Measurements from ENCODE around the gene TCERG1L.
"Not testable (repeated sequence)": the region's sequence is repeated elsewhere in the genome, so short reads cannot be mapped to it uniquely, and the experiment has no call there.

Gene TCERG1L

DNA sequence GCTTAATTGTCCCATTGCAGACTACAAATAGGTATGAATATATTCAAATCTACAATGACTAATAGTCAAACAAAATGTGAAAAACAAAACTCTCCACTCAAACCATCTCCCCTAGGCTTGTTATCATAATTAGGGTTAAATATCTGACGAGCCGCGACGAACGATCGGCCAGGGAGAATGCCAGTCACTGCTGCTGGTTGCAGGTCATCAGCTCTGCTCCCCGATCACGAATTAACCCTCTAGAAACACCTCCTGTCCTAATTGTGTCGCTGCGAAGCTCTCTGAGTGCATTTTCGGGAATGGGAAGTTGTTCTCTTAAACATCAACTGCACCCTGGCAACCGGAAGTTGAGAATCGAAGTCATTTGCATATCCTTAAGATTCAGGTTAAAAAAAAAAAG, 167.3 kb downstream of the TCERG1L start:
- no peak for DNase-seq (ENCODE audit: low read depth)

DNA sequence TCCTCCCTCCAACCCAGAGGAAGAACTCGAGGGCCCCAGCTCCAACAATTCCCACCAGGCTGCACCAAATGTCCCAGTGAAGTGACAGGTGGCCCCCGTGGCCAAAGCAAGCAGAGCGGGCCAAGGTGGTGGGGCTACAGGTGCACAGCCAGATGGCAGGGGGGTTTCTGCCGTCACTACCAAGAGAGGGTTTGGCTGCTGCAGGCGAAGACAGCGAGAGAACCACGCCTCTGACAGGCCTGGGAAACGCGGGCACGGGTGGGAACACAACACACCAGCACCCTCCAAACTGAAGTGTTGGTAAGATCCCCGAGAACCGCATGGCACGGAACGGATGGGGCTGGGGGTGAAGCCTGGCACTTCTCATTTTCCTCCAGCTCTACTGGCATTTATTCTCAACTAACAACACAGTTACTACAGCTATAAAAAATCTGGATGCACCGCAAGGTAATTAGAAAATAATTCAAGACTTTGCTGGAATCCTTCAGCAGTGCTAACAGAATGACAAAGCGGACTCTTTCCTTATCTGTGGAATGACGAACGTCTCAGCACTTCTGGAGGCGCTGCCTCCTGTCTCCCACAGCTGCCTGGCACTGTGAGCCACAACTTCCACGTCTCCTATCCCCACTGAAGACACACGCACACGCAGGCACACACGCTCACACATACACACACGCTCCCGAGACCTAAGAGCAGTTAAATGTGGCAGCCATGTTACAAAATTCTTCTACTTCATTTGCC, 167.9 kb downstream of the TCERG1L start:
- no peak for DNase-seq (ENCODE audit: low read depth)

DNA sequence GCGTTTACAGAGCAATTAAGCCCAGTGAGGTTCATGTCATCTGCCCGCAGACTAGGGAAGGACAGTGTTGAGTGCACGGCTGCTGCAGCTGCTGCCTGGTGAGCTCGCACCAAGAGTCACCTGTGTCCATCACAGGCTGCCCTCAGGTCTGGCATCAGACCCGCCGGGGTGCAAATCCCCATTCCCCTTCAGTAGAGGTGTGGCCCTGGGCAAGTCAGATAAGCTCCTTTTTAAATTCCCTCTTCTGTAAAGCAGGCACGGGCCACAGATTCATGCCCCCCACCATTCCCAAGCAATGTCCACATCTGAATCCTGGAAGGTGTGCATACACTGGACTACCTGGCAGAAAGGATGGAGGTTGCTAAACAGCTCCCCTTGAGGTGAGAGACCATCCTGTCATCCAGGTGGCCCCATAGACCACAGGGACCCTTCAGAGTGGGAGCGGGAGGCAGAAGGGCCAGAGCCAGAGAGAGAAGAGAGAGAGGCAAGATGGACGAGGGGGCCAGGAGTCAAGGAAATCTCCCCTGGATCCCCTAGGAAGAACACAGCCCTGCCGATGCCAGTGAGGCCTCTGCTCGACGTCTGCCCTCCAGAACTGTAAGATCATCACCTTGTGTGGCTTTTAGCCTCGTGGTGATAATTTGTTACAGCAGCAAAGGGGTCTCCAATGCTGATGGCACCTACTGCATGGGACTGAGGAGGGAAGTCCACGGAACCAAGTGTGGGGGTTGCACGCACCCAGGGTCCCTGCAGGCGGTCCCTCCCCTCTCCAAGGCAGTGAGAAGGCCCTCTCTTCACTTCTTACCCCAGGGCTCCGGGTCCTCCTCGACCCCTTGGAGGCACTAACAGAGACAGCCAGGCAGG, 168.8 kb downstream of the TCERG1L start:
- DNase-seq (ENCODE audit: low read depth) = no peak

DNA sequence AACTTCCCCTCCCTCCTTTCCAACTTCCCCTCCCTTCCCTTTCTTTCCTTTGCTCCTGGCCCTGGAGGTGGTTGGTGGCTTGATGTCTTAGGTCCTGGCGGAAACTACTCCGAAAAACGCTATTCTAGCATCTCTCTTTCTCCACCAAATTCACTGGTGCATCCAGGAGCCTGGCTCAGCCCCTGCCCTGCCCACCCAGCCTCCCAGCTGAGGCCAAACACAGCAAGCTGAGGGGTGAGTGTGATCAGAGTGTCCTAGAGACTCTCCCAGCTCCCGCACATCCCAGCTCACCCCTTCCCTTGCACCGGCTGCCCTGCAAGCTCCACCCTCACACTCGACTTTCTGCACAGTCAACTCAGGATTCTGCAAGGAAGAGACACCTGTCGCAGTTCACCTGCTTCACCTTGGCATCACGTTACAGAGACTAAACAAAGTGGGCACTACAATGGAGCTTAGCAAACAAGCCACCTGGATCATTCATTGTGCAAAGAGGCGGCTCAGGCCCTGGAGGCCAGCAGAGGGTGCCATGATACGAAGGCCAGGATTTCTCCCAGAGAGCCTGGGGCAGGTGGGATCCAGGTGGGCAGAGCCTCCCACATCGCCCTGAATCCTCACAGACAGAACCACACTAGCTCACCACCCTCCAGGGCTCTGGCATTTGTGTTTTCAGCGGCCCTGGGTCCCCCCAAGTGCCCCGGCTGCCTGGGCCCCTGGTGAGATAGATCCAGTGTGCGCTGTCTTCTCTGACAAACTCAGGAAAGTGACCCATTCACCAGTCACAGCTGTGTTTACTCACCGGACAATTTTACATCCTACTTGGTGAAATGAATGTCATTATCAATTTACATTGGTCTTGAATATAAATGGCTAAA, 169.6 kb downstream of the TCERG1L start:
- DNase-seq (ENCODE audit: low read depth) = no peak

DNA sequence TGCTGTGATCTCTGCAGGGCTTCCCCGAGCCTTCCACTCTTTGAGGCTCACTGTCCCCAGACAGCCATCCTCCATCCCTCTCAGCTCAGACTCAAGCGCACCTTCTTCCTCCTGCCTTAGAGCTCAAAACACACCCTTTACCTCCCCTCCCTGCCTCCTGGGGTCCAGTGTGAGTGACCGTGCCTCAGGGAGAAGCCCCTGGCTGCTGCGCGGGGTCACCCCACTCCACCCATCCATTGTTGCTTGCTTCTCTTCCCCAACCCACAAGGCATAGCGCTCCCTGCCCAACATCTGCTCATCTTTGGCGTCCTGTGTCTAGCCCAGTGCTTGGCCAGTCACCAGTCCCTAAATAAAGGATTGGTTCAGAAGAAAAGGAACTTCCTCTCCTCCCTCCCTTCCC, 170.3 kb downstream of the TCERG1L start:
- no peak for DNase-seq (ENCODE audit: low read depth)

DNA sequence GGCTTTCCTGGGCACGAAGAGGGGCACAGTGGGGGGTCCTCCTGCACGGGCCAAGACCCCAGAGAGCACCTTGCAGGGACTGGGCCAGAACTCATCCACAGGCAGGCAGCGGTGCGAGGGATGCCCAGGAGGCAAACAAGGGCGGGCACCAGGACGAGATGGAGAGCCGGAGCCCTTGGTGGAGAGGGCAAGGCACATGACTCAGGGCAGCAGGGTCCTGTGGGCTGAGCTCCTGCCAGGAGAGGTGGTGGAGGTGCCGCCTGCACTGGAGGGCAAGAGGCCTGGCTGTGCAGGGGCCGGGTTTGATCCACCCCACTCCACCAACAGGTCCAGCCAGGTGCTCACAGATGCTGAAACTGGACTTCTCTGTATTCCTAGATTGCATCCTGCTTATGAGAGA, 170.9 kb downstream of the TCERG1L start:
- no peak for DNase-seq (ENCODE audit: low read depth)

DNA sequence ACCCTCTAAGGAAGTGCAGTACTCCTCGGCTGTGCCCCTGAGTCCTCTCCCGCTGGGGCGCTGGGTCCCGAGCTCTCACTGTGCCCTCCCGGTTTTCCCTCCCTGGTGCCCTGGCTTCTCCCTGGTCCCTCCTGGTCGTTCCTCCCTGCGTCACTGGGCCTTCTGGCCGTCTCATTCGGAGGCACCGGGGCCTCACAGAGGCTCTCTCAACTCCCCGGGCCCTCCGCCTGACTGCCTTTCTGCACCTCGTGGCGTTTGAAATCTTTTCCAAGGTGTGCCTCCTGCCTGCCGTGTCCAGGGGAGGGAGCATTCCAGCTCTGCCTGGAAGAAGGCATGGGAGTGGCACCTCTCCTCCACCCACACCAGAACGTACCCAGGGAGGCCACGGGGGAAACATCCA, 174.3 kb downstream of the TCERG1L start:
- DNase-seq (ENCODE audit: low read depth) = no peak

DNA sequence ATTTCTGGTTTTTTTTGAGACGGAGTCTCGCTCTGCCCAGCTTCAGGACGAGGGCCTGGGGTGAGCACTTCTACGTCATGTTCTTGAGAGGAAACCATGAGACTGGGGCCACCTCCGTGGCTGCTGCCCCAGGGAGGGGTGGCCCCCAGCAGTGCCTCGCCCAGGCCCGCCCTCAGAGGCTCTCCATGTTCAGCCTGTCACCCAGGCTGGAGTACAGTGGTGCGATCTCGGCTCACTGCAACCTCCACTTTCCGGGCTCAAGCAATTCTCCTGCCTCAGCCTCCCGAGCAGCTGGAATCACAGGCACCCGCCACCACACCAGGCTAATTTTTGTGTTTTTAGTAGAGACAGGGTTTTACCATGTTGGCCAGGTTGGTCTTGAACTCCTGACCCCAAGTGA, 175.2 kb downstream of the TCERG1L start:
- not testable (repeated sequence) for DNase-seq (ENCODE audit: low read depth)

DNA sequence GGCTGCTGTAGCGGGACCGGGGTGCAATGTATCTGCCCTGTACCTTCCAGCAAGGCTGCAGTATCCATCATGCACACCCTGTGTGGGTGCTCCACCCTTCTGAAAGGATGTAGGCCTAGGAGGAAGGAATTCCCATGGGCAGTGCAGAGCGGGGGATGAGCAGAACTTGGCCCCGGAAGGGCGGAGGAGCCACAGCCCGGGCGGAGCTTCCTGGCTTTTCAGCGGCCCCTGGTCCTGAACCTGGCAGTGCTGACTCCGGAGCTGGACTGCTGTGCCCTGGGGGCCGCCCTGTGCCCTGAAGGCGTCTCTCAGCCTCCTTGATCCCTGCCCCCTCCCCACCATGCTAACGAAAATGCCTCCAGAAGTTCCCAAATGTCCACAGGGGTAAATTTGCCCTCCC, 175.8 kb downstream of the TCERG1L start:
- DNase-seq (ENCODE audit: low read depth) = no peak

DNA sequence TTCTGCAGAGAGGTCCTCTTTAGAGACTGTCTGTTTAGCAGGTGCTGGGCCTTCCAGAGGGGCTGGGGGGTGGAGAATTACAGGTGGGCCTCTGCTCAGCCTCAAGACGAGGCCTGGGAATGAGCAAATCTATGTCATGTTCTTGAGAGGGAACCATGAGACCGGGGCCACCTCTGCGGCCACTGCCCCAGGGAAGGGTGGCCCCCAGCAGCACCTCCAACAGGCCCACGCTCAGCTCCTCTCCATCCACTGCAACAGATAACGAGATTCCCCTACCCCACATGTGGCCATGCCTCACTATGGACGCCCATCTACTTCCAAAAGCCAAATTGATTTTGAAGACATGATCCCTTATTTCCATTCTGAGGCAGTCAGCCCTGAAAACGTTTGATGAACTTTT, 176.9 kb downstream of the TCERG1L start:
- no peak for DNase-seq (ENCODE audit: low read depth)

DNA sequence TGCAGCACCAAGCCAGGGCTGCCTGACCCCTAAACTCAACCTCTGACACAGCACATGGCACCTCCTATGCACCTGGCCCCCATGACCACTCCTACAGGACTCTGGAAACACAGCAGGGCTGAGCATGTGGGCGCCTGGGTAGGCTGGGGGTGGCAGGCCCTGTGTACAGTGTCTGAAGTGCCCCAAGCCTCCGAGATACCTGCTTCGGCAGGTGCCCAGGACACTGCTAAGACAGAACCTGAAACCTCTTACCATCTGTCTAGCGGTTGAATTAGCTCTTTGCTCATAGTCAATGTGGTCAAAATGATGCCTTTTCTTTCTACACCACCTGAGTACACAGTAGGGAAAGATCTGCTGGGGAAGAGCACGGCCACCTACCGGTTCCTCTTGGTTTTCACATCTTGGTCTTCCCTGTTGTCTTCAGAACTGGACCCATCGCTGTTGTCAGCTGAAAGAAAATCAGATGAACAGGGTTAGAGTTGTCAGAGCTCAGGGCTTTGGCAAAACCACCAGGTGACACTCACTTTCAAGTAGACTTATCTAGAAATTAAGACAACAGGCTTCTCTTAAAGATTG, 177.4 kb downstream of the TCERG1L start:
- no peak for DNase-seq (ENCODE audit: low read depth)

DNA sequence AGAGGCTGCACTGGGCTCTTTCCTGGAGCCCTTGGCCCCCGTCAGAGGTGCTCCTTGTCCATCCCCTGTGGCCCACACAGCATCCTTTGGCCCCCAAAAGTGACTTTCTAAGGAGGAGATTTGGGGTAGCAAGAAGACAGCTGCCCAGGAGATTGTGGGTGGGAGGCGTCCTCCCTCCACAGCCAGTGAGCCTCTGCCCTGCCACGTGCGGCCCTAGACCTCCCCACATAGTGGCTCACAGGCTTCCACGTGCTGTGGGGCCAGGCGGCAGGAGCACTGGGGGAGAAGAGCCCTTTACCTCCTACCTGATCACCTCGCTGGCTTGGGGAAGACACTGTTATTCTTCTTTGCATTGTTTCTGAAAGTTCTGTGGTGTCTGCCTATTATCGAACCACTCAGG, 178.8 kb downstream of the TCERG1L start:
- no peak for DNase-seq (ENCODE audit: low read depth)

DNA sequence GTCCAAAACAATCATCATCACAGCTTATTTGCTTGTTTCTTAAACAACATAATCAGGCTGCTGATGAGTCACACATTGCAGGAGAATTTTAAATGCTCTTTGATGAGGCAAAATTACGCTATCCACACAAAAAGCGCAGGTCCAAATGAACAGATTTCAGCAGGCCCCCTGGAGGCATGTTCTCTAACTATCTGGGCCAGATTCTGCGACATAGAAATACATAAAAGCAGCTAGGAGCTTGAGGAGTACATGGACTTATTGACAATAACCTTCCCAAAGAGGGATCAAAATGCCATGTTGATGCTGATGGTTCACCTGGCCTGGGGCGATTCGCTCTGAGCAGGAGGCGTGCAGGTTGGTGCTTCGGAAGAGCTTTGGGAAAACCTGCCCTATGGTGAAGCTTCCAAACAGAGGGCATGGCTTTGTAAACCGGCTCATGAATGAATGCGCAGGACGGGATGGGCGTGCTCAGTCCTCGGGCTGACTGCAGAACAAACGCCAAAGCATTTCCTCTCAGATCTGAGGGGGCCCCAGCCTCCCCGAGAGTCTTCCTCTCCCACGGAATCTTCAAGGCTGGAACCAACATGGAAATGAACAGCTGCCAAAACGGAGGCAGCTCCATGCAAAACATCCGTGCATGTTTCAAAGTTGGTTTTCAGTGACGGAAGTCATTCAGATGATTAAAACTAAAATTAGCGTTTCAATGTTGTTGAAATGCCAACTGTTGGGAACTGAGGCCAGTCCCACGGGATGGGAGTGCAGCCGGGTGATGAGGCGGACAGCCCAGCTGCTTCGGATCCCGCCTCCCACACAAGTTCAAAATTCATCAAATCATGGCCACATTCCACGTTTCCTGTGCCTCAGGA, 179.6 kb downstream of the TCERG1L start:
- DNase-seq (ENCODE audit: low read depth) = no peak

DNA sequence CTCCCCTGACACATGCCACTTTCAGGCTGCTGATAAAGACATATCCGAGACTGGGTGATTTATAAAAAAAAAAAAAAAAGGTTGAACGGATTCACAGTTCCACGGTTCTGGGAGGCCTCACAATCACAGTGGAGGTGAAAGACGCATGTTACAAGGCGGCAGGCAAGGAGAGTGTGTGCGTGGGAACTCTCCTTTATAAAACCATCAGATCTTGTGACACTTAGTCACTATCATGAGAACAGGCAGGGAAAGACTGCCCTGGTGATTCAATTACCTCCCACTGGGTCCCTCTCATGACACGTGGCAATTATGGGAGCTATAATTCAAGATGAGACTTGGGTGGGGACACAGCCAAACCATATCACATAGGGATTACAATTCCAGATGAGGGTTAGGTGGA, 181.5 kb downstream of the TCERG1L start:
- DNase-seq (ENCODE audit: low read depth) = no peak

DNA sequence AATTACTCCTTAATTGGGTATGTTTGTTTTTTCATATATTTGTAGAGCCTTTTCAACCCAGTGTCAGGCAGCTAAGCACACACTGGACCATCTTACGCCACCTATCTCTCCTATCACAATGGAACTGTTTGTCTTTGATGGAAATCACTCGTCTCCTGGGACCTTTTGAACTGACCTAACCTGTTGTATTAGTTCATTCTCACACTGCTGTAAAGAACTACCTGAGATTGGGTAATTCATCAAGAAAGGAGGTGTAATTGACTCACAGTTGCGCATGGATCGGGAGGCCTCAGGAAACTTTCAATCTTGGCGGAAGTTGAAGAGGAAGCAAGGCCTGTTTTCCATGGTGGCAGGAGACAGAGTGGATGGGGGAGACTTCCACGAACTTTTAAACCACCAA, 182.0 kb downstream of the TCERG1L start:
- no peak for DNase-seq (ENCODE audit: low read depth)

DNA sequence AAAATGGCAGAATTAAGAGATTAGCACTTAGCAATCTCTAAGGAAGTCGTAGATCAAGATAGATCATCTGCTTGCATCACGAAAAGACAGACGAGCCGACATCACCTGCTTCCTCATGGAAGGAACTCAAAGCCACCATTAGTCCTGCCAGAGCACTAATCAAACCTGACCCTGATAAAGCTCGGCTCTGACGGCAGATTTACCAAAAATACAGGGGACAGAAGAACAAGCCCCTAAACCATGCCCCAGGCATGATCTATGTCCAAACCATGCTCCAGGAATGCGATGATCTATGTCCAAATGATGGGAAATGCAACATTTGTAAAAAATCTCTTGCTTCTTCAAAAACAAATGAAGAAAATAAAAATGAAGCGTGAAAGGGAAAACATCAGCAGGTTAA, 182.8 kb downstream of the TCERG1L start:
- DNase-seq (ENCODE audit: low read depth) = no peak

DNA sequence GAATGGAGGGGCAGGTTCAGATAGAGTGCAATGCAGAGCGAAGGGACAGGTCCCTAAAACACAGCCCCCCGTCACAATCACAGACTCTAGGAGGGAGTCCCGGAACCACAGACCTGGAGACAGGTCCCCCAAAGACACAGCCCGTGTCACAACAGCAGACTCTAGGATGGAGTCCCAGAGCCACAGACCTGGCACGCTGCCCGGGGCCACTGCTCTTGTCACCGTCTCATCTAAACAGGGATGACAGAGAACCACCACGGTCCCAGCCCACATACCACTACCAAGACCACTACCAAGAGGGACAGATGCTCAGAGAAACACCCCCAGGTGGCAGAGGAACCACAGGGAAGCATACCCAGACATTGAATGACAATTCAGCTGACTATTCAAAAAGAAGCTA, 183.9 kb downstream of the TCERG1L start:
- no peak for DNase-seq (ENCODE audit: low read depth)

DNA sequence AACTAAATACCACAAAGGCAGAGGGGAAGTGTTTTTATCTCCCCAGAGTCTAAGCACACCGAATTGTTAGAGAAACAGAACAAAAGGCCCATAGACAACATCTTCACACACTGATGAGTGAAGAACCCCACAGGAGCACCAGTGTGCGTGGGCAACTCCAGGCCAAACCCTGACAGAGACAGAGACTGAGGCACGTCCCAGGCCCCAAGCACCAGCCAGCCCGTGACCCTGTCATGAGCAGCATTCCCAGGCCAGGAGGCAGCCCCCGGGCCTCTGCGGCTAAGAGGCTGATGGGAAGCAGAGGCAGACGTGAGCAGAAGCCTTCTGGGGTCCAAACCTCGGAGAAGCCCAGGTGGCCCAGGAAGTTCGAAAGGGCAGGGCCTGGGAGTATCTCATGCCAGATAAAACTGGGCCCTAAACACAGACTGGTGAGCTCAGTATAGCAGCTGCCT, 184.4 kb downstream of the TCERG1L start:
- DNase-seq (ENCODE audit: low read depth) = no peak

DNA sequence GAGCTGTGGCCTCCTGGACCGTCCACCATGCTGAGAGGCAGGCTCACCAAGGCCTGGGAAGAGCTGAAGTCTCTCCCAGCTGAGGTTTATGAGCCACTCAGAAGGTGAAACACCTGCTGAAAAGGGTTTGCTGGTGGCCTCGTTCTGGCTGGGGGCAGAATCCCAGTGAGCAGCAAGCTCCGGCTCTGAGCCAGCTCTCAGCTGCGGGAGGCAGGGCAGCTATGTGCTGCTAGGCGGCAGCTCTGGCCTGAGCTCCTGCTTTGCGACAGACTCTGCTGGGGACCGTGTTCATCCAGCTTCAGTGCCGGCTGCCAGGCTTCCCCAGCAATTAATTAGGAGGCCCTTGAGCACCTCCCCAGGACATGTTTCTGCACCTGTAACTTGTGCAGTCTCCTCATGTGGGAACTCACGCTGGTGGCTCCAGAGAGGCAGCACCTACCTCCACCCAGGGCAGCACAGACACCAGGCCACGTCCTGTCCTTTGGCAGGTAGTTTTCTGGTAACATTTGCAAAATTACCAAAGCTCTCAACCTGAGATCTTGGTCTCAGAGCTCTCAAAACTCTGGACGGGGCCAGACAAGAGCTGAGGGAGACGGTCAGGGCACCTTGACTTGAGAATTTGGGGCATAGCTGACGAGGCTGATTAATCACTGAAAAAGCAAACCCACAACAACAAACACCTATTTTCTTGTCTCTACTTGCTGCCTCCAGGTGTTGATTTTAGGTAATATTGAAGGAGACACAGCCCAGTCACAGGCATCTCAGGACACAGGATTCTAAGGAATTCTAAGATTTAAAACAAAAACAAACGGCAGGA, 185.0 kb downstream of the TCERG1L start:
- no peak for DNase-seq (ENCODE audit: low read depth)

DNA sequence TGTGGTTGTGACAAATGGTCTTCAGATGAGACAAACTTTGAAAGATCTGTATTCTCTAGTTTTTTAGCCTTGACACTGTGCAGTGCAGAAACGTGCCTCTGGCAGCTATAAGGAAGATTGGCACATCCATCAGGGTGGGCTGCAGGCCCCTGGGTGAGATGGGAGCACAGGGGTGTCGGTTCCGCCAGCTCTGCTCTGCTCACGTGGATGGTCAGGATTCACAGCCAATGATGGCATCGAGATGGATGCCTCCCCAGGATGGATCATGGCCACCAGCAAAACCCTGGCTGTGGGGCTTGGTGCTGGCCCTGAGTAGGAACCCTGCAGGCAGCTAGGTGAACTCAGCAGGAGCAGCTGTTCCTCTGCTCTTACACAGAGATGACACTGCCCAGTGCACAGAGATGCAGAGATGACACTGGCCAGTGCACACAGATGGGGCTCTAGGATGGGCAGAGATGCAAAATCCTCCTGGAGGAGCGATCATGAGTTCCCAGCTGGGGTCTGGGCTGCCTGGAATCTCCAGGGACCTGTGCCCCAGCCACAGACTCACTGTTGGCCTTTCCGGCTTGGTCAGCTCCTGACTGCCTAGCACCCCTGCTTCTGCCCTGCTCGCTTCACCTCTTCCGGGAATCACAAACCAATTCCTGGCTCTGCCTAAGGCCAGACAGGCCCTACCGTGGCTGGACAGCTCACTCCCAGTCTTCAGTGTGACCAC, 185.9 kb downstream of the TCERG1L start:
- no peak for DNase-seq (ENCODE audit: low read depth)

All from CMK (cell line).